Parathyroid adenoma (tissue), 2 donors: ENCODE data around the gene CKS1B.

Experiments
- H2AFZ ChIP-seq: fragments of 300-600 bp; sonication (generic); one replicate; pipeline ENCODE4 v1.7.0; 2017; ENCODE audit warnings: antibody characterized with exemption, mild to moderate bottlenecking
- H3K27ac ChIP-seq: fragments of 300-600 bp; sonication (generic); one replicate; pipeline ENCODE4 v1.7.0; 2017
- H3K27me3 ChIP-seq: fragments of 300-600 bp; sonication (generic); one replicate; pipeline ENCODE4 v1.7.0; 2017; ENCODE audit warnings: low read length; ENCODE audit not compliant: control insufficient read depth, insufficient read depth
- H3K36me3 ChIP-seq: fragments of 300-600 bp; sonication (generic); one replicate; pipeline ENCODE4 v1.7.0; 2017; ENCODE audit warnings: low read length; ENCODE audit not compliant: control insufficient read depth, insufficient read depth
- H3K4me1 ChIP-seq: fragments of 300-600 bp; sonication (generic); one replicate; pipeline ENCODE4 v1.7.0; 2017; ENCODE audit warnings: control low read depth
- H3K4me2 ChIP-seq: fragments of 300-600 bp; sonication (generic); one replicate; pipeline ENCODE4 v1.7.0; 2017; ENCODE audit warnings: low read length
- H3K4me3 ChIP-seq: fragments of 300-600 bp; sonication (generic); one replicate; pipeline ENCODE4 v1.7.0; 2017; ENCODE audit warnings: low read depth, low read length
- H3K79me2 ChIP-seq: fragments of 300-600 bp; sonication (generic); one replicate; pipeline ENCODE4 v1.7.0; 2017; ENCODE audit warnings: control low read depth
- H3K9ac ChIP-seq: fragments of 300-600 bp; sonication (generic); one replicate; pipeline ENCODE4 v1.7.0; 2017; ENCODE audit warnings: mild to moderate bottlenecking
- H3K9me3 ChIP-seq: fragments of 300-600 bp; sonication (generic); one replicate; pipeline ENCODE4 v1.7.0; 2017; ENCODE audit warnings: low read length; ENCODE audit not compliant: control insufficient read depth
- CTCF ChIP-seq: fragments of 300-600 bp; sonication (generic); IDR thresholded peaks from one replicate; pipeline ENCODE4 v1.7.0; 2017; ENCODE audit warnings: antibody characterized with exemption, mild to moderate bottlenecking
- donor health status: primary hyperparathyroidism.

CKS1B gene

DNA sequence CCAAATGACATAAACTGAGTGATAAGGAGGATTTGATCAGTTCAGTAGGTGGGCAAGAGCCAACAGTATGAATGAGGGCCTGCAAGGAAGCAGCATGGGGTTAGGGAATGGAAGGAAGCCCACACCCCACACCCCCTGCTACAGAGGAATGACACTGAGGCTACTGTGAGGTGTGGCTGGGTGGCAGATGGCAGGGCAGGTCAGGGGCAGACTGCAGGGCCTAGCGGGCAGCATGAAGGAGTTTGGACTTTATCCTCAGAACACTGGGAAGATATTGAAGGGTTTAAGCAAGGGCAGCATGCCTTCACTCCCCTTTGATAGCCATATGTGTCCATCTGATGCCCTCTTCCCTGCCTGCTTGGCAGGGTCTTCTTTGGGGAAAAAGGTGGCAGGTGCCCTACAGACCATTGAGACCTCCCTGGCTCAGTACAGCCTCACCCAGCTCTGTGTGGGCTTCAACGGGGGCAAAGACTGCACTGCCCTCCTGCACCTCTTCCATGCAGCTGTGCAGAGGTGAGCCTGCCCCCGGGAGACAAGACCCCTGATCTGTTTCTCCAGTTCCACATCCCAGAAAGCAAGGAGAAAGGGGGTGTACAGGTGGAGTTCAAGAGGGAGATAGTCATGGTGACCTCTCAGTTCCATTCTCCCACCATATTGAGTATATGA is 14.8 kb downstream of the CKS1B start:
- no peak for TF ChIP-seq CTCF
- Histone ChIP-seq H3K9ac (no peak overlapping the region), H3K36me3 (no peaks in the 10 kb centered on the region)

GRCh38 chr1:154990276-154990675 is 15.8 kb downstream of the CKS1B start:
- no peaks in the 10 kb centered on the region for H3K27me3 ChIP-seq
- no peak for TF ChIP-seq CTCF
- H3K36me3 ChIP-seq, result no peaks in the 10 kb centered on the region
- H3K4me2 ChIP-seq, result no peak overlapping the region
- H3K9me3 ChIP-seq, result no peaks in the 10 kb centered on the region
- H3K4me1 ChIP-seq, result no peaks in the 10 kb centered on the region
- H3K4me3 ChIP-seq, result no peak overlapping the region
- H3K27ac ChIP-seq, result no peak overlapping the region
- H3K79me2 ChIP-seq, result no peaks in the 10 kb centered on the region
- no peak overlapping the region for H3K9ac ChIP-seq
- no peak overlapping the region for H2AFZ ChIP-seq

More for the DNA sequence above, 14.8 kb downstream of the CKS1B start:
- H3K4me1 ChIP-seq, result no peaks in the 10 kb centered on the region
- H3K27ac ChIP-seq, result no peak overlapping the region
- no peaks in the 10 kb centered on the region for H3K79me2 ChIP-seq
- H2AFZ ChIP-seq, result no peak overlapping the region
- H3K4me3 ChIP-seq, result no peak overlapping the region
- H3K27me3 ChIP-seq, result no peaks in the 10 kb centered on the region
- H3K4me2 ChIP-seq, result no peak overlapping the region
- no peaks in the 10 kb centered on the region for H3K9me3 ChIP-seq

DNA sequence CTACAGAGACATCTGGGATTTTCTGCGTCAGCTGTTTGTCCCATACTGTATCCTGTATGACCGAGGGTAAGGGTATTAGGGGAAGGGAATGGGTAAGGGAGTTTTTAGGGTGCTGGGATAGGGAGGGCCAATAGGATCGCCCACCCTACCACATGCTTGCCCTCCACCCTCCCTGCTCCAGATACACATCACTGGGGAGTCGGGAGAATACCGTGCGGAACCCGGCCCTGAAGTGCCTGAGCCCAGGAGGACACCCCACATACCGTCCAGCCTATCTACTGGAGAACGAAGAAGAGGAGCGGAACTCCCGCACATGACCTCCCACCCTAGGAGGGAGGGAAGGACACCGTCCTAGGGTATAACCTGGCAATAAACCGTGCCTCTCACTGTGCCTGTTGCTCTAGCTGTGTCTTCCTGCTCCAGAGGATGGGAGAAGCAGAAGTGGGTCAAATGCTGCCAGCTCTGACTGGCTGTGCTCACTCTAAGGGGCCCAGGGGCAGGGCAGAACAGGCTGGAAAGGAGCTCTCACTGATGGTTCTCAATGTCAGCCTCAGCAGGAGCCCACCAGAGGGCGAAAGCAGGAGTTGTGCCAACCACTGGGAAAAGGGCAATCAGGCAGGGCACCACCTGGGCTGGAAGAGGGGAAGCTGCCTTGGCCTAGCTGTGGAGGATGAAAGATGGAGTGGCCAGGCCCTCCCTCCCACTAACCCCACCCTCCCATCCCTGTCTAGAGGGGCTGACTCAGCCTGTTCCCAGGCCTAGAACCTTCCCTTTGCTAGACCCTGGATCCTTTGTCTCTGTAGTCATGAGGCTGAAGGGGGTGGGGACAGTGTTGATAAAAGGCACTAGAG is 18.5 kb downstream of the CKS1B start:
- no peaks in the 10 kb centered on the region for H3K4me1 ChIP-seq
- no peaks in the 10 kb centered on the region for H3K9me3 ChIP-seq
- H3K36me3 ChIP-seq, result no peaks in the 10 kb centered on the region
- no peaks in the 10 kb centered on the region for H3K79me2 ChIP-seq
- no peak overlapping the region for H3K27ac ChIP-seq
- peak; percentile 14 for TF ChIP-seq CTCF
- H3K4me3 ChIP-seq, result no peak overlapping the region
- no peak overlapping the region for H2AFZ ChIP-seq
- no peak overlapping the region for H3K4me2 ChIP-seq
- no peak overlapping the region for H3K9ac ChIP-seq
- H3K27me3 ChIP-seq, result no peaks in the 10 kb centered on the region

GRCh38 chr1:154993572-154994268 is 19.2 kb downstream of the CKS1B start, which contains the start of gene LENEP:
Gene LENEP, plus strand, starts transcription at chr1:154993586. Its CDS starts 22 bp downstream, at chr1:154993608.
- TF ChIP-seq CTCF, result no peak
- H3K36me3 ChIP-seq, result no peaks in the 10 kb centered on the region
- no peaks in the 10 kb centered on the region for H3K9me3 ChIP-seq
- no peak within 1 kb of the TSS for H3K4me2 ChIP-seq
- no peaks in the 10 kb centered on the region for H3K27me3 ChIP-seq
- no peaks in the 10 kb centered on the region for H3K4me1 ChIP-seq
- no peak within 1 kb of the TSS for H3K9ac ChIP-seq
- H3K4me3 ChIP-seq, result no peak within 1 kb of the TSS
- H2AFZ ChIP-seq, result no peak within 1 kb of the TSS
- no peaks in the 10 kb centered on the region for H3K79me2 ChIP-seq
- no peak within 1 kb of the TSS for H3K27ac ChIP-seq
